Panc1 (cell line): ENCODE results near the gene KIF5B. TPM values are rescaled to one million over a fixed set of nuclear protein-coding genes. Genes with fewer than 3 reads are reported as not detected.

ENCODE experiments used
- ATAC-seq: fragments of 200-7000 bp; cut with Tn5 transposase; 2 replicates; pipeline ENCODE4 v1.9.1; 2020; ENCODE audit warnings: mild to moderate bottlenecking, moderate library complexity
- BruUV-seq: library from RNA; stranded (reverse); fragments of 400-500 nt; replicated peaks from 2 replicates; lab custom pipeline; 2021; lab: Mats Ljungman, UMichigan
- CTCF ChIA-PET: fragments of 300-600 bp; sonication (Branson Sonifier 250); formaldehyde crosslinking; loops from one replicate; lab custom pipeline; 2022; ENCODE audit warnings: antibody characterized with exemption; lab: Charles Lee
- POLR2A ChIA-PET: fragments of 300-600 bp; sonication (Branson Sonifier 250); formaldehyde crosslinking; loops from one replicate; lab custom pipeline; 2022; ENCODE audit warnings: antibody characterized with exemption; lab: Charles Lee
- DNase-seq: peaks from one replicate; pipeline ENCODE4 v3.0.0-alpha.2; 2010; ENCODE audit warnings: low read depth, low spot score
- H3K27ac ChIP-seq: 2 replicates; pipeline ENCODE4 v1.5.1; 2011; ENCODE audit warnings: mild to moderate bottlenecking, low read length, inconsistent platforms
- H3K27me3 ChIP-seq: fragments of 200-500 bp; sonication (Bioruptor generic); 2 replicates; pipeline ENCODE4 v1.6.0; 2014; ENCODE audit warnings: low read length, inconsistent platforms; ENCODE audit not compliant: control insufficient read depth, insufficient read depth
- H3K36me3 ChIP-seq: fragments of 200-500 bp; sonication (Bioruptor generic); 2 replicates; pipeline ENCODE4 v1.5.1; 2014; ENCODE audit warnings: inconsistent platforms, mild to moderate bottlenecking, low read length, moderate library complexity; ENCODE audit not compliant: control insufficient read depth, insufficient read depth
- H3K4me1 ChIP-seq: 2 replicates; pipeline ENCODE4 v1.5.1; 2011; ENCODE audit warnings: inconsistent platforms, mild to moderate bottlenecking, low read length, moderate library complexity; ENCODE audit not compliant: control insufficient read depth, insufficient read depth
- H3K4me3 ChIP-seq, 2 experiments: 2 replicates each; pipeline ENCODE4 v1.5.1; 2011 to 2012; ENCODE audit warnings: low read depth in 2 of 2, low read length in 2 of 2, mild to moderate bottlenecking in 2 of 2, inconsistent platforms in 1 of 2, moderate library complexity in 1 of 2
- H3K9me3 ChIP-seq: fragments of 200-500 bp; sonication (Bioruptor generic); 2 replicates; pipeline ENCODE4 v1.5.1; 2014; ENCODE audit warnings: low read depth, mild to moderate bottlenecking, inconsistent platforms, low read length, moderate library complexity; ENCODE audit not compliant: control insufficient read depth, insufficient read depth
- POLR2AphosphoS5 ChIP-seq: IDR thresholded peaks from 2 replicates; pipeline ENCODE4 v1.6.1; 2012; ENCODE audit warnings: mild to moderate bottlenecking, low read depth, low read length, moderate library complexity
- SIN3A ChIP-seq: IDR thresholded peaks from 2 replicates; pipeline ENCODE4 v1.6.1; 2012; ENCODE audit warnings: low read depth, mild to moderate bottlenecking, low read length, moderate library complexity, borderline replicate concordance; ENCODE audit not compliant: insufficient read depth
- TCF7L2 ChIP-seq: IDR thresholded peaks from 2 replicates; pipeline ENCODE4 v1.6.1; 2011; ENCODE audit warnings: mild to moderate bottlenecking, low read depth, low read length, inconsistent platforms
- in situ Hi-C: cut with HindIII; loops from 2 replicates; pipeline ENCODE4 v1.10.0; 2016; ENCODE audit warnings: low sequenced_read_pairs, low pct_unique_long_range_greater_than_20kb
- intact Hi-C: fragments of 100-400 bp; cut with micrococcal nuclease; formaldehyde crosslinking; loops from one replicate; pipeline ENCODE4 v1.10.0; 2022; ENCODE audit not compliant: unreplicated experiment
- total RNA-seq: library from RNA; stranded (reverse); gene quantifications from one replicate; pipeline ENCODE4 v1.2.1, GENCODE V29; 2021; ENCODE audit not compliant: unreplicated experiment
- TF ChIP-seq, protein P1 (sequence below): fragments of 450-650 bp; IDR thresholded peaks from 2 replicates; pipeline ENCODE4 v1.5.1; 2017; ENCODE audit warnings: mild to moderate bottlenecking
- TF ChIP-seq, protein P2 (sequence below), 2 experiments: IDR thresholded peaks; 2 replicates each; pipeline ENCODE4 v1.6.1; 2011 to 2012; ENCODE audit warnings: low read depth in 2 of 2, control low read depth in 1 of 2, low read length in 1 of 2, mild to moderate bottlenecking in 1 of 2, moderate library complexity in 1 of 2; ENCODE audit not compliant: insufficient read depth in 1 of 2

The KIF5B gene
- total RNA-seq, 1 experiment from 2014 or later, result 89.9 TPM

DNA sequence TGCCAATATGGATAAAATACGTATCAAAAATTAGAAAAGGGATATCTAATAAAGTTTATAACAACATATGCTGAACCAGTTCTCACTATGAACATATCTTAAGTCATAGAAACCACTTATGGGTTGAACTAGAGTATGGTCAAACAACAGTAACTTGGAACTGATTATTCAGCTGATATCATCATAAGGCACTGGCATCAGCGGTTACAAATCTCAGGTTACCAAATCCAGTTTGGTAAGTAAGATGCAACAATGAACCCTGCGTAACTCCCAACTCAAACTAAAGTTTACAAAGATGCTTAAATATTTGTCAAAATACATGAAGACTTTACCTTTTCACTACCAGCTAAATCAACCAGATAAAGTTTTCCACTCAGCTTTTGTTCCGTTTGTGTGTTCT is 19.3 kb downstream of the KIF5B start:
- H3K27ac ChIP-seq, result no peak overlapping the region
- POLR2A ChIA-PET, result no interaction called here
- H3K27me3 ChIP-seq, result no peaks in the 10 kb centered on the region
- in situ Hi-C loops, result no loop called here
- no peak for ATAC-seq
- no peak for DNase-seq
- TF ChIP-seq POLR2AphosphoS5 (no peak), SIN3A (no peak), TCF7L2 (no peak)
- TF ChIP-seq, protein P1, sequence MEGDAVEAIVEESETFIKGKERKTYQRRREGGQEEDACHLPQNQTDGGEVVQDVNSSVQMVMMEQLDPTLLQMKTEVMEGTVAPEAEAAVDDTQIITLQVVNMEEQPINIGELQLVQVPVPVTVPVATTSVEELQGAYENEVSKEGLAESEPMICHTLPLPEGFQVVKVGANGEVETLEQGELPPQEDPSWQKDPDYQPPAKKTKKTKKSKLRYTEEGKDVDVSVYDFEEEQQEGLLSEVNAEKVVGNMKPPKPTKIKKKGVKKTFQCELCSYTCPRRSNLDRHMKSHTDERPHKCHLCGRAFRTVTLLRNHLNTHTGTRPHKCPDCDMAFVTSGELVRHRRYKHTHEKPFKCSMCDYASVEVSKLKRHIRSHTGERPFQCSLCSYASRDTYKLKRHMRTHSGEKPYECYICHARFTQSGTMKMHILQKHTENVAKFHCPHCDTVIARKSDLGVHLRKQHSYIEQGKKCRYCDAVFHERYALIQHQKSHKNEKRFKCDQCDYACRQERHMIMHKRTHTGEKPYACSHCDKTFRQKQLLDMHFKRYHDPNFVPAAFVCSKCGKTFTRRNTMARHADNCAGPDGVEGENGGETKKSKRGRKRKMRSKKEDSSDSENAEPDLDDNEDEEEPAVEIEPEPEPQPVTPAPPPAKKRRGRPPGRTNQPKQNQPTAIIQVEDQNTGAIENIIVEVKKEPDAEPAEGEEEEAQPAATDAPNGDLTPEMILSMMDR, result no peak
- TF ChIP-seq, protein P2, sequence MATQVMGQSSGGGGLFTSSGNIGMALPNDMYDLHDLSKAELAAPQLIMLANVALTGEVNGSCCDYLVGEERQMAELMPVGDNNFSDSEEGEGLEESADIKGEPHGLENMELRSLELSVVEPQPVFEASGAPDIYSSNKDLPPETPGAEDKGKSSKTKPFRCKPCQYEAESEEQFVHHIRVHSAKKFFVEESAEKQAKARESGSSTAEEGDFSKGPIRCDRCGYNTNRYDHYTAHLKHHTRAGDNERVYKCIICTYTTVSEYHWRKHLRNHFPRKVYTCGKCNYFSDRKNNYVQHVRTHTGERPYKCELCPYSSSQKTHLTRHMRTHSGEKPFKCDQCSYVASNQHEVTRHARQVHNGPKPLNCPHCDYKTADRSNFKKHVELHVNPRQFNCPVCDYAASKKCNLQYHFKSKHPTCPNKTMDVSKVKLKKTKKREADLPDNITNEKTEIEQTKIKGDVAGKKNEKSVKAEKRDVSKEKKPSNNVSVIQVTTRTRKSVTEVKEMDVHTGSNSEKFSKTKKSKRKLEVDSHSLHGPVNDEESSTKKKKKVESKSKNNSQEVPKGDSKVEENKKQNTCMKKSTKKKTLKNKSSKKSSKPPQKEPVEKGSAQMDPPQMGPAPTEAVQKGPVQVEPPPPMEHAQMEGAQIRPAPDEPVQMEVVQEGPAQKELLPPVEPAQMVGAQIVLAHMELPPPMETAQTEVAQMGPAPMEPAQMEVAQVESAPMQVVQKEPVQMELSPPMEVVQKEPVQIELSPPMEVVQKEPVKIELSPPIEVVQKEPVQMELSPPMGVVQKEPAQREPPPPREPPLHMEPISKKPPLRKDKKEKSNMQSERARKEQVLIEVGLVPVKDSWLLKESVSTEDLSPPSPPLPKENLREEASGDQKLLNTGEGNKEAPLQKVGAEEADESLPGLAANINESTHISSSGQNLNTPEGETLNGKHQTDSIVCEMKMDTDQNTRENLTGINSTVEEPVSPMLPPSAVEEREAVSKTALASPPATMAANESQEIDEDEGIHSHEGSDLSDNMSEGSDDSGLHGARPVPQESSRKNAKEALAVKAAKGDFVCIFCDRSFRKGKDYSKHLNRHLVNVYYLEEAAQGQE (IDR thresholded peaks at IDR 0.05; ENCODE audit: insufficient read depth in 1 of 2, low read depth in 2 of 2, low read length in 1 of 2), result no peak
- H3K36me3 ChIP-seq, result peaks cover 57% of the 10 kb centered on the region
- no TSS peak for BruUV-seq
- CTCF ChIA-PET, result no interaction called here
- no peak overlapping the region for H3K4me3 ChIP-seq
- H3K4me1 ChIP-seq, result no peaks in the 10 kb centered on the region; the same call in 1 of the 2 replicates
- H3K9me3 ChIP-seq, result no peaks in the 10 kb centered on the region
- intact Hi-C loops, result no loop called here

DNA sequence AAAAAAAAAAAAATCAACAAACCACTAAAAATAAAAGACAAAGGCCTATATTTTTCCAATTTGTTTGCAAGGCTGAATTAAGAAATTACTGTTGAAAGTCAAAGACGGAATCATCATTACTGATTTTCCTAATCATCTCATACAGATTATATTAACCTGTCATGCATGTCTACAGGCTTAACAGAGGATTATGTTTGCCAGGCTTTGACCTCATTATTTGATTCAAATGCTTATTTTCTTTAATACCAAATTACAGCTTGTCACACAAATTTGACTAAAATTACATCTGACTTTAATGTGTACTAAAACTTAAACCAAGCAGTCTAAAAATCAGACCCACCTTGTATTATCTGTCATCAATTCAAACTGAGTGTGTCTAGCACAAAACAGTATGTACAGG is 21.2 kb downstream of the KIF5B start:
- Histone ChIP-seq H3K27ac (no peak overlapping the region), H3K27me3 (no peaks in the 10 kb centered on the region), H3K9me3 (no peaks in the 10 kb centered on the region), H3K4me3 (no peak overlapping the region), H3K36me3 (peaks cover 67% of the 10 kb centered on the region), H3K4me1 (no peaks in the 10 kb centered on the region)
- POLR2A ChIA-PET, result no interaction called here
- no peak for ATAC-seq
- TF ChIP-seq, protein P1, result no peak
- TF ChIP-seq, protein P2 (IDR thresholded peaks at IDR 0.05; ENCODE audit: insufficient read depth in 1 of 2, low read depth in 2 of 2, low read length in 1 of 2), result no peak
- TF ChIP-seq POLR2AphosphoS5 (no peak), SIN3A (no peak), TCF7L2 (no peak)
- no peak for DNase-seq
- intact Hi-C loops (no loop called here), in situ Hi-C loops (no loop called here)
- BruUV-seq, result no TSS peak
- CTCF ChIA-PET, result interaction anchor here (0.6 kb wide), 1 partner anchor 147 kb away, joined by 3 read pairs; no protein-coding TSS in a partner anchor
